K562 (cell line): Measurements from ENCODE around the gene FKBP2. TPM values are rescaled to one million over a fixed set of nuclear protein-coding genes. Genes with fewer than 3 reads are reported as not detected.

Experiments used
- ATAC-seq: fragments of 200-7000 bp; cut with Tn5 transposase; 3 replicates; pipeline ENCODE4 v1.9.1; 2020; ENCODE audit warnings: moderate library complexity
- BruUV-seq: library from RNA; stranded (reverse); fragments of 400-500 nt; replicated peaks from 2 replicates; lab custom pipeline; 2021; lab: Mats Ljungman, UMichigan
- CTCF ChIA-PET: fragments of 300-600 bp; formaldehyde crosslinking; extraction: SDS; loops from one replicate; lab custom pipeline; 2021; ENCODE audit warnings: low intra/inter-chr PET ratio; lab: Yijun Ruan, JAX
- POLR2A ChIA-PET: fragments of 300-600, 350-650 bp; sonication (Branson Sonifier 250); formaldehyde crosslinking; extraction: SDS; loops from one replicate; lab custom pipeline; 2021; ENCODE audit warnings: antibody characterized with exemption, inconsistent platforms; lab: Yijun Ruan, JAX
- DNase-seq, 4 experiments: peaks; one replicate each; pipeline versions ENCODE4 v3.0.0 to v3.0.0-alpha.2; 2011 to 2018; ENCODE audit warnings: low spot score in 3 of 4, mixed read lengths in 3 of 4; ENCODE audit errors: extremely low read depth in 1 of 4
- FAIRE-seq: peaks from 2 replicates; lab custom pipeline; 2011; peaks lifted over from hg19 to GRCh38; lab: Jason Lieb, UNC
- H2AFZ ChIP-seq: 2 replicates; pipeline ENCODE4 v1.6.0; 2011; ENCODE audit warnings: low read depth, low read length, control low read depth, inconsistent platforms
- H3K27ac ChIP-seq: fragments of 200-600 bp; 3 replicates; pipeline ENCODE4 v1.8.0; 2011; ENCODE audit warnings: low read depth, mild to moderate bottlenecking, control low read depth, inconsistent platforms, low read length, moderate library complexity, mixed read lengths; ENCODE audit errors: extremely low read depth
- H3K27me3 ChIP-seq, 2 experiments: fragments of 300-600 bp in 1 of 2; 2 replicates in 1 of 2; 3 replicates in 1 of 2; pipeline versions ENCODE4 v1.6.0 to v1.8.0; 2011; ENCODE audit warnings: inconsistent platforms in 2 of 2, low read length in 2 of 2, mild to moderate bottlenecking in 1 of 2, mixed read lengths in 1 of 2, moderate library complexity in 1 of 2; ENCODE audit not compliant: control insufficient read depth in 2 of 2, insufficient read depth in 2 of 2
- H3K36me3 ChIP-seq: fragments of 300-600 bp; 3 replicates; pipeline ENCODE4 v1.8.0; 2011; ENCODE audit warnings: mild to moderate bottlenecking, low read length, inconsistent platforms; ENCODE audit not compliant: control insufficient read depth, insufficient read depth
- H3K4me1 ChIP-seq, 2 experiments: fragments of 200-600 bp in 1 of 2; replicated peaks in 1 of 2; 2 replicates in 1 of 2; 3 replicates in 1 of 2; pipeline versions ENCODE4 v1.5.1 to v1.8.0; 2011; ENCODE audit warnings: inconsistent platforms in 2 of 2, low read length in 2 of 2, mild to moderate bottlenecking in 1 of 2, mixed read lengths in 1 of 2, moderate library complexity in 1 of 2; ENCODE audit not compliant: control insufficient read depth in 2 of 2, insufficient read depth in 2 of 2
- H3K4me2 ChIP-seq: 2 replicates; pipeline ENCODE4 v1.6.1; 2011; ENCODE audit warnings: low read length, control low read depth, inconsistent platforms, mixed read lengths; ENCODE audit not compliant: insufficient read depth
- H3K4me3 ChIP-seq: fragments of 200-600 bp; sonication (generic), shearing (Covaris generic); 2 replicates; pipeline ENCODE4 v1.5.1; 2016; ENCODE audit warnings: control low read depth, inconsistent platforms
- H3K79me2 ChIP-seq: fragments of 200-600 bp; 3 replicates; pipeline ENCODE4 v1.8.0; 2011; ENCODE audit warnings: low read length, inconsistent platforms; ENCODE audit not compliant: control insufficient read depth, insufficient read depth
- H3K9ac ChIP-seq, 2 experiments: 2 replicates each; pipeline versions ENCODE4 v1.6.0 to v1.6.1; 2011; ENCODE audit warnings: low read depth in 2 of 2, low read length in 2 of 2, control low read depth in 1 of 2, inconsistent platforms in 1 of 2, mild to moderate bottlenecking in 1 of 2, mixed read lengths in 1 of 2; ENCODE audit not compliant: insufficient read depth in 1 of 2
- H3K9me1 ChIP-seq: one replicate; pipeline ENCODE4 v1.6.0; 2011; ENCODE audit warnings: inconsistent platforms, mild to moderate bottlenecking, low read length, moderate library complexity; ENCODE audit not compliant: control insufficient read depth, insufficient read depth
- H3K9me3 ChIP-seq: replicated peaks from 2 replicates; pipeline ENCODE4 v1.5.1; 2011; ENCODE audit warnings: low read depth, low read length, inconsistent platforms; ENCODE audit not compliant: control insufficient read depth, insufficient read depth
- H4K20me1 ChIP-seq: replicated peaks from 2 replicates; pipeline ENCODE4 v1.6.1; 2011; ENCODE audit warnings: low read length, inconsistent platforms, mixed read lengths; ENCODE audit not compliant: control insufficient read depth, insufficient read depth
- FIP1L1 ChIP-seq: fragments of 200-400 bp; formaldehyde crosslinking; IDR thresholded peaks from 2 replicates; pipeline ENCODE4 v1.6.1; 2018; ENCODE audit warnings: mild to moderate bottlenecking, low read depth, low read length; ENCODE audit not compliant: poor library complexity, severe bottlenecking
- POLR2A ChIP-seq: fragments of 450-650 bp; conservative IDR thresholded peaks from 2 replicates; pipeline ENCODE4 v1.6.1; 2016
- POLR2AphosphoS2 ChIP-seq: IDR thresholded peaks from 2 replicates; pipeline ENCODE4 v1.6.1; 2012; ENCODE audit warnings: low read length, improper control_type of control experiment
- POLR2B ChIP-seq: fragments of 450-650 bp; IDR thresholded peaks from 2 replicates; pipeline ENCODE4 v1.6.1; 2018; ENCODE audit warnings: low read depth; ENCODE audit not compliant: partially characterized antibody
- RBFOX2 ChIP-seq: fragments of 200-400 bp; formaldehyde crosslinking; IDR thresholded peaks from 2 replicates; pipeline ENCODE4 v1.6.1; 2017; ENCODE audit warnings: low read depth, mild to moderate bottlenecking, low read length, moderate library complexity
- WGBS: fragments of 100-300 bp; shearing (Covaris generic); methylation state at CpG from one replicate; pipeline ENCODE4 v1.1.6; 2016; ENCODE audit warnings: low coverage, mixed read lengths; ENCODE audit not compliant: insufficient coverage; ENCODE audit errors: missing lambda C conversion rate; 5-methylcytosine and 5-hydroxymethylcytosine counted together
- in situ Hi-C: fragments of 300-500 bp; cut with MboI; formaldehyde crosslinking; loops from 4 replicates; pipeline ENCODE4 v1.15.0; 2018; ENCODE audit warnings: inconsistent platforms, mixed read lengths
- intact Hi-C: fragments of 100-400 bp; cut with micrococcal nuclease; formaldehyde crosslinking; loops from 2 replicates; pipeline ENCODE4 v1.14.2; 2022
- polyA plus RNA-seq, 8 experiments: library from polyadenylated mRNA; depleted of rRNA in 4 of 8; stranded (reverse) in 5 of 8; unstranded in 3 of 8; fragments of >200 nt; fragmentation: Nextera tagmentation in 2 of 8; fragmentation: Illumina TruSeq in 1 of 8; extraction: Ambion mirVana in 2 of 8; extraction: Trizol in 1 of 8; gene quantifications; 2 replicates each; pipeline versions ENCODE4 v1.2.1 to v1.2.3, GENCODE V29; 2011 to 2014; ENCODE audit warnings: inconsistent platforms in 1 of 8, missing spikeins in 1 of 8
- total RNA-seq, 7 experiments: library from RNA; depleted of rRNA in 6 of 7; stranded (reverse); fragments of >200 nt in 6 of 7; fragmentation: Illumina TruSeq in 2 of 7; extraction: Trizol in 2 of 7; gene quantifications; 2 replicates each; pipeline versions ENCODE4 v1.2.1 to v1.2.3, GENCODE V29; 2011 to 2021; ENCODE audit warnings: low replicate concordance in 1 of 7
- TF ChIP-seq, protein P1 (sequence below): fragments of 450-650 bp; formaldehyde crosslinking; IDR thresholded peaks from 2 replicates; pipeline ENCODE4 v1.4.0; 2022; ENCODE audit warnings: missing genetic modification characterization
- TF ChIP-seq, protein P2 (sequence below): fragments of 450-650 bp; formaldehyde crosslinking; IDR thresholded peaks from 2 replicates; pipeline ENCODE4 v1.4.0; 2020; ENCODE audit warnings: mild to moderate bottlenecking, moderate library complexity
- TF ChIP-seq, protein P3 (sequence below): fragments of 250-450 bp; sonication (Bioruptor Pico); IDR thresholded peaks from 2 replicates; pipeline ENCODE4 v1.5.0; 2021
- TF ChIP-seq, protein P4 (sequence below): fragments of 450-650 bp; formaldehyde crosslinking; IDR thresholded peaks from 2 replicates; pipeline ENCODE4 v1.4.0; 2022; ENCODE audit warnings: missing genetic modification characterization

The FKBP2 gene
- total and polyA plus RNA-seq, 9 of the 15 experiments (the other 6 are each of a cell fraction or from before 2014, with no cell fraction given) = 3.5 to 151 (median 58.1) TPM

DNA sequence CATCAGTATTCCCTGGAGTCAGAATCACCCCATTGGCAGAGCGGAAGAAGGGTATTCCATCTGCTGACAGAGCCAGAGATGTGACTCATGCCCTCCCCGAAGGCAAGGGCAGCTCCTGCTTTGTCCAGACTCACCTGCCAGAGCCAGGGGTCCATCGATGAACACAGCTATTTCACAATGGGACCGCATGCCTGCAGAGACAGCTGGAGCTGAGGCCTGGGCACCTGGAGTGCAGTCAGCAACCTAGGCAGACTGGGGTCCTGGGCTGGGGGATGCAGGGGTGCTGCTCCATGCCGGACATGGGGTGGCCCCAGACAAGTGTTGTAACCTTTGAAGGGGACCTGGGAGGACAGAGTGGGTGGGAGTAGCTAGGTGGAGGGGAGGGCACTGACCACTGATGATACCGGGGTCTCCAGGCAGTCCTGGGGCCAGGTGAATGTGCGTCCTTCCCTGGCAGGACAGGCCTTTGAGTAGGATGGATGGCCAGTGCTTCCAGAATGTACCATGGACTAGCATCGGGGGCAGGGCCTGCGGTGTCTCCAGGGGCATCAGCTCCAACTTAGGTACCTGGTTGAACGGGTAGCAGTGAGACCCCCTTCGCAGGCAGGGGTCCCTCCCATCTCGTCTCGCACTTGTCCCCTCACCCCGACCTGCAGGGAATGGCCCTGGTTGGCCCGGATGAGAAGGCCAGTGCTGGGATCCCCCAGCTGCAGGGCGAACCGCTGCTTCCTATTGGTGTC is 16.6 kb upstream of the FKBP2 start:
- no peaks in the 10 kb centered on the region for H3K9me3 ChIP-seq
- no peaks in the 10 kb centered on the region for H3K27me3 ChIP-seq
- ATAC-seq (no peak), DNase-seq (peak in 1 of 4 experiments; percentile 14), FAIRE-seq (no peak)
- H3K4me1 ChIP-seq = peaks cover 2 to 64% of the 10 kb centered on the region in 2 experiments; a peak in 4 of 5 replicates
- H2AFZ ChIP-seq = no peak overlapping the region
- intact Hi-C loops = no loop called here
- peaks cover 34% of the 10 kb centered on the region for H3K79me2 ChIP-seq
- CTCF ChIA-PET = no interaction called here
- H3K36me3 ChIP-seq = peaks cover 56% of the 10 kb centered on the region; the same call in 2 of the 3 replicates
- H4K20me1 ChIP-seq = no peaks in the 10 kb centered on the region
- in situ Hi-C loops = no loop called here
- H3K27ac ChIP-seq = peak overlapping the region; percentile 31; the same call in 1 of the 3 replicates
- peaks cover 5% of the 10 kb centered on the region for H3K9me1 ChIP-seq
- peak overlapping the region in 1 of 2 experiments; percentile 99; a peak in 3 of 4 replicates for H3K9ac ChIP-seq
- H3K4me2 ChIP-seq = no peak overlapping the region
- no TSS peak for BruUV-seq
- 87% methylated on average over 17 of the region's 17 CpGs for whole genome bisulfite sequencing
- POLR2A ChIA-PET = interaction anchor here (0.6 to 6.3 kb wide), 12 partner anchors 7 to 134 kb away, joined by 3 to 77 read pairs (median 4); partner anchors contain the start of genes FERMT3 and STIP1
- H3K4me3 ChIP-seq = peak overlapping the region; percentile 64; the same call in 1 of the 2 replicates
- peak; percentile 70 for TF ChIP-seq POLR2B
- TF ChIP-seq POLR2A = peak; percentile 72
- TF ChIP-seq, protein P1, sequence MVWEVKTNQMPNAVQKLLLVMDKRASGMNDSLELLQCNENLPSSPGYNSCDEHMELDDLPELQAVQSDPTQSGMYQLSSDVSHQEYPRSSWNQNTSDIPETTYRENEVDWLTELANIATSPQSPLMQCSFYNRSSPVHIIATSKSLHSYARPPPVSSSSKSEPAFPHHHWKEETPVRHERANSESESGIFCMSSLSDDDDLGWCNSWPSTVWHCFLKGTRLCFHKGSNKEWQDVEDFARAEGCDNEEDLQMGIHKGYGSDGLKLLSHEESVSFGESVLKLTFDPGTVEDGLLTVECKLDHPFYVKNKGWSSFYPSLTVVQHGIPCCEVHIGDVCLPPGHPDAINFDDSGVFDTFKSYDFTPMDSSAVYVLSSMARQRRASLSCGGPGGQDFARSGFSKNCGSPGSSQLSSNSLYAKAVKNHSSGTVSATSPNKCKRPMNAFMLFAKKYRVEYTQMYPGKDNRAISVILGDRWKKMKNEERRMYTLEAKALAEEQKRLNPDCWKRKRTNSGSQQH = peak; percentile 63; the same call in 1 of the 2 replicates
- TF ChIP-seq, protein P2, sequence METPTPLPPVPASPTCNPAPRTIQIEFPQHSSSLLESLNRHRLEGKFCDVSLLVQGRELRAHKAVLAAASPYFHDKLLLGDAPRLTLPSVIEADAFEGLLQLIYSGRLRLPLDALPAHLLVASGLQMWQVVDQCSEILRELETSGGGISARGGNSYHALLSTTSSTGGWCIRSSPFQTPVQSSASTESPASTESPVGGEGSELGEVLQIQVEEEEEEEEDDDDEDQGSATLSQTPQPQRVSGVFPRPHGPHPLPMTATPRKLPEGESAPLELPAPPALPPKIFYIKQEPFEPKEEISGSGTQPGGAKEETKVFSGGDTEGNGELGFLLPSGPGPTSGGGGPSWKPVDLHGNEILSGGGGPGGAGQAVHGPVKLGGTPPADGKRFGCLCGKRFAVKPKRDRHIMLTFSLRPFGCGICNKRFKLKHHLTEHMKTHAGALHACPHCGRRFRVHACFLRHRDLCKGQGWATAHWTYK (CRISPR knock-in tag) = peak; percentile 31; the same call in 1 of the 2 replicates
- peak; percentile 68; the same call in 1 of the 2 replicates for TF ChIP-seq RBFOX2
- TF ChIP-seq, protein P3, sequence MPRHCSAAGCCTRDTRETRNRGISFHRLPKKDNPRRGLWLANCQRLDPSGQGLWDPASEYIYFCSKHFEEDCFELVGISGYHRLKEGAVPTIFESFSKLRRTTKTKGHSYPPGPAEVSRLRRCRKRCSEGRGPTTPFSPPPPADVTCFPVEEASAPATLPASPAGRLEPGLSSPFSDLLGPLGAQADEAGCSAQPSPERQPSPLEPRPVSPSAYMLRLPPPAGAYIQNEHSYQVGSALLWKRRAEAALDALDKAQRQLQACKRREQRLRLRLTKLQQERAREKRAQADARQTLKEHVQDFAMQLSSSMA (CRISPR knock-in tag) = 0 out of 2 replicates have a peak, but pooled peaks have one; percentile 26
- TF ChIP-seq, protein P4, sequence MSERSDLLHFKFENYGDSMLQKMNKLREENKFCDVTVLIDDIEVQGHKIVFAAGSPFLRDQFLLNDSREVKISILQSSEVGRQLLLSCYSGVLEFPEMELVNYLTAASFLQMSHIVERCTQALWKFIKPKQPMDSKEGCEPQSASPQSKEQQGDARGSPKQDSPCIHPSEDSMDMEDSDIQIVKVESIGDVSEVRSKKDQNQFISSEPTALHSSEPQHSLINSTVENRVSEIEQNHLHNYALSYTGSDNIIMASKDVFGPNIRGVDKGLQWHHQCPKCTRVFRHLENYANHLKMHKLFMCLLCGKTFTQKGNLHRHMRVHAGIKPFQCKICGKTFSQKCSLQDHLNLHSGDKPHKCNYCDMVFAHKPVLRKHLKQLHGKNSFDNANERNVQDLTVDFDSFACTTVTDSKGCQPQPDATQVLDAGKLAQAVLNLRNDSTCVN (CRISPR knock-in tag) = 0 out of 2 replicates have a peak, but pooled peaks have one; percentile 47
- TF ChIP-seq POLR2AphosphoS2 = peak; percentile 75; the same call in 1 of the 2 replicates
- peak; percentile 63 for TF ChIP-seq FIP1L1
